ENCODE data around the gene RIT2.

- TF ChIP-seq, protein P1, sequence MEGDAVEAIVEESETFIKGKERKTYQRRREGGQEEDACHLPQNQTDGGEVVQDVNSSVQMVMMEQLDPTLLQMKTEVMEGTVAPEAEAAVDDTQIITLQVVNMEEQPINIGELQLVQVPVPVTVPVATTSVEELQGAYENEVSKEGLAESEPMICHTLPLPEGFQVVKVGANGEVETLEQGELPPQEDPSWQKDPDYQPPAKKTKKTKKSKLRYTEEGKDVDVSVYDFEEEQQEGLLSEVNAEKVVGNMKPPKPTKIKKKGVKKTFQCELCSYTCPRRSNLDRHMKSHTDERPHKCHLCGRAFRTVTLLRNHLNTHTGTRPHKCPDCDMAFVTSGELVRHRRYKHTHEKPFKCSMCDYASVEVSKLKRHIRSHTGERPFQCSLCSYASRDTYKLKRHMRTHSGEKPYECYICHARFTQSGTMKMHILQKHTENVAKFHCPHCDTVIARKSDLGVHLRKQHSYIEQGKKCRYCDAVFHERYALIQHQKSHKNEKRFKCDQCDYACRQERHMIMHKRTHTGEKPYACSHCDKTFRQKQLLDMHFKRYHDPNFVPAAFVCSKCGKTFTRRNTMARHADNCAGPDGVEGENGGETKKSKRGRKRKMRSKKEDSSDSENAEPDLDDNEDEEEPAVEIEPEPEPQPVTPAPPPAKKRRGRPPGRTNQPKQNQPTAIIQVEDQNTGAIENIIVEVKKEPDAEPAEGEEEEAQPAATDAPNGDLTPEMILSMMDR (IDR thresholded peaks at IDR 0.05), result no peak
- TF ChIP-seq POLR2A (IDR thresholded peaks at IDR 0.05), result no peak
Observed at GRCh38 chr18:42824178-42824577, 291.3 kb downstream of the RIT2 start.
